Stomach (tissue), 4 donors: ENCODE data around the gene SUSD6.

Experiments used
- EP300 ChIP-seq: sonication (generic); formaldehyde crosslinking; IDR thresholded peaks from one replicate; pipeline ENCODE4 v1.6.1; 2017; ENCODE audit warnings: antibody characterized with exemption
- POLR2A ChIP-seq, 4 donors: fragments of 450-650 bp; IDR thresholded peaks; one replicate each; pipeline ENCODE4 v1.6.1; 2016; ENCODE audit warnings: antibody characterized with exemption in 4 of 4, control low read depth in 2 of 4, mild to moderate bottlenecking in 1 of 4, moderate library complexity in 1 of 4
- POLR2AphosphoS5 ChIP-seq, 3 donors: sonication (generic); formaldehyde crosslinking; IDR thresholded peaks; one replicate each; pipeline ENCODE4 v1.6.1; 2016; ENCODE audit warnings: antibody characterized with exemption in 3 of 3
- TF ChIP-seq, protein P1 (sequence below), 7 experiments: fragments of 450-650 bp in 4 of 7; fragments of 200-600 bp in 3 of 7; sonication (generic) in 3 of 7; IDR thresholded peaks; one replicate each; pipeline ENCODE4 v1.5.1; 2016 to 2019; ENCODE audit warnings: antibody characterized with exemption in 7 of 7, control low read depth in 2 of 7, mild to moderate bottlenecking in 1 of 7

DNA sequence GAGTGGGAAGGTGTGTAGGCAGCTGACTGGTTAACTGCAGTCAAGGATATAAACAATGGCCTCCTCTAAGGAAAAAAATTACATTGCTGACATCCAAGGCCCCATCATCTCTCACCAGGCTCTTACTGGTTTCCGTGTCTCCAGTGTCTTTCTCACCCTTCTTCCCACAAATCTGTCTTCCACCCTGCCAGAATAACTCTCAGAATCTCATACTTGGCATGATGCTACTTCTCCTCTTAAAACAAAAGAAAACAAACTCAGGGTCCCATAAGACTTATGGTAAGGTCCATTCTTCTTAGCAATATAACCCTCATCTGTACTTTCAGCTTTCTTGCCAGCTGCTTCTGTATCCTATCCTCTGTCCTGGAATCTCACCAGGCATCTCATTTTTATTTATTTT, 68.9 kb downstream of the SUSD6 start:
- no peak for TF ChIP-seq POLR2A (IDR thresholded peaks at IDR 0.05)
- TF ChIP-seq, protein P1, sequence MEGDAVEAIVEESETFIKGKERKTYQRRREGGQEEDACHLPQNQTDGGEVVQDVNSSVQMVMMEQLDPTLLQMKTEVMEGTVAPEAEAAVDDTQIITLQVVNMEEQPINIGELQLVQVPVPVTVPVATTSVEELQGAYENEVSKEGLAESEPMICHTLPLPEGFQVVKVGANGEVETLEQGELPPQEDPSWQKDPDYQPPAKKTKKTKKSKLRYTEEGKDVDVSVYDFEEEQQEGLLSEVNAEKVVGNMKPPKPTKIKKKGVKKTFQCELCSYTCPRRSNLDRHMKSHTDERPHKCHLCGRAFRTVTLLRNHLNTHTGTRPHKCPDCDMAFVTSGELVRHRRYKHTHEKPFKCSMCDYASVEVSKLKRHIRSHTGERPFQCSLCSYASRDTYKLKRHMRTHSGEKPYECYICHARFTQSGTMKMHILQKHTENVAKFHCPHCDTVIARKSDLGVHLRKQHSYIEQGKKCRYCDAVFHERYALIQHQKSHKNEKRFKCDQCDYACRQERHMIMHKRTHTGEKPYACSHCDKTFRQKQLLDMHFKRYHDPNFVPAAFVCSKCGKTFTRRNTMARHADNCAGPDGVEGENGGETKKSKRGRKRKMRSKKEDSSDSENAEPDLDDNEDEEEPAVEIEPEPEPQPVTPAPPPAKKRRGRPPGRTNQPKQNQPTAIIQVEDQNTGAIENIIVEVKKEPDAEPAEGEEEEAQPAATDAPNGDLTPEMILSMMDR (IDR thresholded peaks at IDR 0.05): no peak
- no peak for TF ChIP-seq EP300
- no peak for TF ChIP-seq POLR2AphosphoS5 (IDR thresholded peaks at IDR 0.05)
